ENCODE data around the gene HOXB6. TPM values are rescaled to one million over a fixed set of nuclear protein-coding genes. Genes with fewer than 3 reads are reported as not detected.

Gene HOXB6
- total RNA-seq, 1 donor, result 0.63 TPM

DNA sequence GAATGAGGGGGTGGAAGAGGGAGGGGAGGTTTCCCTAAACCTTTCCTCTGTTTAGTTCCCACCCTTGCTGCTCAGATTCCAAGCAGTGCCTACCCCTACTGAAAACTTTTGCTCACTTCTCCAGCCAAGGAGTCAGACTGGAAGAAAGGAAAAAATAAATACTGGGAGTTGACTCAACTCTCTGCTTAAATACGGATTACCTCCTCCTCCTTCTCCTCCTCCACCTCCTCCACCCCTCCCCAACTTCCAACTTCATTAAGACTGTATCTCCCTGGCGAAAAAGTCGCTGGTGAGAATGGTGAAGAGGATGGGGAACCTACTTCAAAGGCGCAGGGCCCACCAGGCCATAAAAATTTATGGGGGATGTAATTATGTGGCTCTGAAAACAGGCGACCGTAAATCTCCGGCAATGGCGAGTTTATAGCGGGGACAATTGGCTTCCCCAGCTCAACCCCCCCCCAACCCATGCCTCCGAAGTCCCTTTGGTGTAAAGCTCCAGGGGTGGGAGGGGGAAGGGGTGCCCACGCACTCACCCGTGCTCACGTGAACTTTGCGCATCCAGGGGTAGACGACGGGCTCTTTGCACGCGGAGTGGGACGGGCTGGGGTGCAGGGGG lies 27.3 kb downstream of the HOXB6 start:
- TF ChIP-seq, protein P1, sequence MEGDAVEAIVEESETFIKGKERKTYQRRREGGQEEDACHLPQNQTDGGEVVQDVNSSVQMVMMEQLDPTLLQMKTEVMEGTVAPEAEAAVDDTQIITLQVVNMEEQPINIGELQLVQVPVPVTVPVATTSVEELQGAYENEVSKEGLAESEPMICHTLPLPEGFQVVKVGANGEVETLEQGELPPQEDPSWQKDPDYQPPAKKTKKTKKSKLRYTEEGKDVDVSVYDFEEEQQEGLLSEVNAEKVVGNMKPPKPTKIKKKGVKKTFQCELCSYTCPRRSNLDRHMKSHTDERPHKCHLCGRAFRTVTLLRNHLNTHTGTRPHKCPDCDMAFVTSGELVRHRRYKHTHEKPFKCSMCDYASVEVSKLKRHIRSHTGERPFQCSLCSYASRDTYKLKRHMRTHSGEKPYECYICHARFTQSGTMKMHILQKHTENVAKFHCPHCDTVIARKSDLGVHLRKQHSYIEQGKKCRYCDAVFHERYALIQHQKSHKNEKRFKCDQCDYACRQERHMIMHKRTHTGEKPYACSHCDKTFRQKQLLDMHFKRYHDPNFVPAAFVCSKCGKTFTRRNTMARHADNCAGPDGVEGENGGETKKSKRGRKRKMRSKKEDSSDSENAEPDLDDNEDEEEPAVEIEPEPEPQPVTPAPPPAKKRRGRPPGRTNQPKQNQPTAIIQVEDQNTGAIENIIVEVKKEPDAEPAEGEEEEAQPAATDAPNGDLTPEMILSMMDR (IDR thresholded peaks at IDR 0.05; ENCODE audit: insufficient read depth, low read length), result no peak
- peak overlapping the region; percentile 77 for H3K4me3 ChIP-seq (ENCODE audit: low read depth, low read length)
- DNase-seq (ENCODE audit: low read depth), result peak; percentile 81

DNA sequence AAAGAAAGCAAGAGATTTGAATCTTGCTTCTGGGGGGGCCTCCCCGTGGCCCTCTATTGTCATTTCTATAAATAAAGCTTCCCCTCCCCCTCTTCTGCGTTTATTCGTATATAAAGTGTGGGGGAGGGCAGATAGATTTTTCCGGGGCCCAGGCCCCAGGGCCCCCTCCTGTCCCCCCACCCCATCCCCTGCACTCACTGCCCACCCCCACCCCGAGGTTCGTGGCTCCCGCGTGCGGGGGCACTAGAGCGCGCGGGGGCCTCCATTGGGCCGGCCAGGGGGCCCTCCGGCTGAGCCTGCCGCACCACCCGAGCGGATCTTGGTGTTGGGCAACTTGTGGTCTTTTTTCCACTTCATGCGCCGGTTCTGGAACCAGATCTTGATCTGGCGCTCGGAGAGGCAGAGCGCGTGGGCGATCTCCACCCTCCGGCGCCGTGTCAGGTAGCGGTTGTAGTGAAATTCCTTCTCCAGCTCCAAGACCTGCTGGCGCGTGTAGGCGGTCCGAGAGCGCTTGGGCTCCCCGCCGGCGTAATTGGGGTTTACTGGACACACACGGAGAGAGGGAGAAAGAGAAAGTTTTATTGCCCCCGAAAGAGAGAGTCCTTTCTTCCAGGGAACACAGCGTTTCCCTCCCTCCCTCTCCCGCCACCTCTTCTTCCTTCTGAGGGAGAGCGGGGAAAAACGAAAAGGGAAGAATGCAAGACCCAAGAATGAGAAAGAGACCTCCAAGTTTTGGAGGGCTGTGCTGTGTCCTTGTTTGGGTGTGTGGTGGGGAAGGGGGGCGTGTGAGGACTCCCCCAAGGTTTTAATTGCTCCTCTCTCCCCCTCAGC lies 28.1 kb downstream of the HOXB6 start:
- peak; percentile 84 for DNase-seq (ENCODE audit: low read depth)
- H3K4me3 ChIP-seq (ENCODE audit: low read depth, low read length), result peak overlapping the region; percentile 77
- TF ChIP-seq, protein P1 (IDR thresholded peaks at IDR 0.05; ENCODE audit: insufficient read depth, low read length), result no peak

DNA sequence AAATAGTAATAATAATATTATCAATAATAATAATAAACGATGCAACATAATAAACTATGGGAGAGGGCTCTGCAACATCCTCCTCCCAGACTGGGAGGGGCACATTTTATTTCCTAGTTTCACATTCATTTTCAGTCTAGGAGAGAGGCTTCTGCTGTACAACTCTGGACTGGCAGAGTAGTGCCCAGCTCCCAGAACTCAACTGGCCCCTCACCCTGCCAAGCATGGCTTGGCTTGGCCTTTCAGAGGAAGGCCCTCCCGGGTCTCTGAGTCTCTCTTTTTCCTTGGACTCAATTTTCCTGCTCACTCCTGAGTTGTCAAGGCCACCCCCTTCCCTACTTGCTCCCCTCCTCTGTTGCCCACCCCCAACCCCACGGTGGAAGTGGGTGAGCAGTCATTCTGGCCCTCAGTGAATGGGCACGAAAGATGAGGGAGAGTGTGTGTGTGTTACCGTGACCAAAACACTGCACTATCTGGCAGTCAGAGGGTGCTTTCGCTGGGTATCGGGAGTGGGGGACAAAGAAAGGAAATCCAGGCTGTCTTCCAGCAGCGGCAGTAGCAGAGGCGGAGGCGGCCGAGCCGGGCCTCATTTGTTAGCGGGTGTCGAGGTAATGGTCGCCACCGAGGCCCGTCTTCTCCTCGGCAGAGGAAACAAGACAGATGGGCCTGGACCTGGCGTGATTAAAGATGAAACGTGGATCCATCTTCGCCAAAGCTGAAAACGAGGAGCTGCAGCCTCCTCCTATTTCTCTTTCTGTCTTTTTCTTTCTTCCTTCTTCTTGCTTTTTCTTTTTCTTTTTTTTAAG lies 28.9 kb downstream of the HOXB6 start:
- peak overlapping the region; percentile 56 for H3K4me3 ChIP-seq (ENCODE audit: low read depth, low read length)
- TF ChIP-seq, protein P1 (IDR thresholded peaks at IDR 0.05; ENCODE audit: insufficient read depth, low read length), result no peak
- DNase-seq (ENCODE audit: low read depth), result peak; percentile 70

DNA sequence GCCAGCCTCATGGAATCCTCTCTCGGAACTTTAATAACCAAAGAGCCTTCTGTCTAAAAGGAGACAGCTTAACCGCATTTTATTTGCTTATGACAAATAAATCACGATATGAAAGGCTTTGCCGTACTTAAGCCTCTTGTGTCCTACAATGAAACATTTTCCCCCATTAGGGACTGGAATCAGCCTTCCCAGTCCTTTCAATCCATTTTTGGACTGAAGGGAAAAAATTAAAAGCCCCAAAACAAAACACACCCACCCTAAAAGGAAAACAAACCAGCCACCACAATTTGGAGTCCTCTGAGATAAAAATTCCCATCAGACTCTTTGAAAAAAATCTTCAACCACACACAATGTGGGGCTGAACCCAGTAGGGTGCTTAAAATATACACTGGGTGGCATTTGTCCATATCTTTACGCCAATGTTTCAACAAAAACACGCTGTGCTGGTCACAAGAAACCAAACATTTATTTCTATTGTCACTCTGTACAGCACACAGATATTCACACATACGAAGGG lies 29.7 kb downstream of the HOXB6 start:
- H3K4me3 ChIP-seq (ENCODE audit: low read depth, low read length), result peak overlapping the region; percentile 59
- TF ChIP-seq, protein P1 (IDR thresholded peaks at IDR 0.05; ENCODE audit: insufficient read depth, low read length), result no peak
- peak; percentile 74 for DNase-seq (ENCODE audit: low read depth)

DNA sequence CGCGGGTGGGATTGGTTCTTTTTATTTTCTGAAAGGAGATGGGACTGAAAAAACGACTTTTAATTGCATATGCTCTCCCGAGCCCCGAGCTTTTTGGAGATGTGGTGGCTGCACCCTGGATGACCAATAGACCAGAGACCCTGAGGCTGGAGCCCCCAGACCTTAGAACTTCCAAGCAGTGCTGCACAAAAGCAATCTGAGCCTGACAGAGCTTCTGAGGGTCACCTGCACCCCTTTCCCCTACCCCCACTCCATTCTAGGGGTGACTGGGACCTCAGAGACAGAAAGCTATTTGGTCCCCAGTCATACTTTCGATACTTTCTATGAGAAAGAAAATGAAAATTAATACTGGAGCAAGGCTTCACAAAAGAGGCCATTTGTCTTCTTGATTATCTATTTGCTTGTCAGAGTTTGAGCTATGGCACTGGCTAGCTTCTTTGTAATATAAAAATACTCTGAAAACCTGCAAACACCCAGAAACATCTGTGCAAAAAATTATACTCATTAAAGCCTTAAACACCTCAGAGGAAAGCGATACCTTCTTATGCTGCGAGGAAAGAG lies 30.2 kb downstream of the HOXB6 start:
- TF ChIP-seq, protein P1 (IDR thresholded peaks at IDR 0.05; ENCODE audit: insufficient read depth, low read length), result no peak
- DNase-seq (ENCODE audit: low read depth), result no peak
- H3K4me3 ChIP-seq (ENCODE audit: low read depth, low read length), result peak overlapping the region; percentile 59

DNA sequence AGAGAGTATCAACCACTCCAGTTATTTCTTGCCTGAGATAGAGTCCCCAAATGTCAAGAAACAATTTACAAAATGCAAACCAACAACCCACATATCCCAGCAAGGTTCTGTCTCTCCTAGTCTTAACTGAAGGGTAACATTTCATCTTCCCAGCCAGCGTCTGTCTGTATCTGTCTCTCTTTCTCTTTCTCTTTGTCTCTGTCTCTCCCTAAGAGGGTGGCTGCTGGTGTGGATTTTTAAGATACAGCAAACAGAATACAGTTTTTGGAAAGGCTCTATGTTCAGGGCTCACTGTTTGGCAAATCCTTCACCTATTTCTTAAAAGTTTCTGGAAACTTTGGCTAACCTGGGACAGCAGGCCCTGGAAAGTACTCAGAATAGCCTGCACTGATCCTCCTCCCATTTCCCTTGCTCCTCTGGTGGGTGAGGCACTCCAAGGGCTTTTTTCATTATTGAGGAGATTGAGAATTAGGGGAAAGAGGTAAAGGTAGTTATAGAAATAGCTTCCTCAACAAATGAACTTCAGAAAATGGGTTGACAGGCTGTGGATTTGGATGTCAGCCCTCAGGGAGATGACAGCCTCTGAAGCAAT lies 32.9 kb downstream of the HOXB6 start:
- H3K4me3 ChIP-seq (ENCODE audit: low read depth, low read length), result peak overlapping the region; percentile 59
- TF ChIP-seq, protein P1 (IDR thresholded peaks at IDR 0.05; ENCODE audit: insufficient read depth, low read length), result no peak
- peak; percentile 55 for DNase-seq (ENCODE audit: low read depth)
